ENCODE measurements around the gene UBA52. TPM values are rescaled to one million over a fixed set of nuclear protein-coding genes. Genes with fewer than 3 reads are reported as not detected.

UBA52 gene
- total and polyA plus RNA-seq, 2 of the 13 experiments (the other 11 are each of a cell fraction or from before 2014, with no cell fraction given) = 959 to 1,782 TPM

GRCh38 chr19:18557411-18558201 lies 14.1 kb upstream of the UBA52 start, which contains the start of gene KXD1 (continued):
- TF ChIP-seq YY1 (IDR thresholded peaks at IDR 0.05; ENCODE audit: insufficient read depth, insufficient replicate concordance, low read depth, low read length) (peak; percentile 76), ZNF768 (CRISPR knock-in tag; IDR thresholded peaks at IDR 0.05) (peak; percentile 16; the same call in 1 of the 2 replicates), ZNF543 (CRISPR knock-in tag; IDR thresholded peaks at IDR 0.05) (no peak), HNF4G (IDR thresholded peaks at IDR 0.05; ENCODE audit: borderline replicate concordance, low read depth, low read length) (no peak), HNF4G (CRISPR knock-in tag; IDR thresholded peaks at IDR 0.05; ENCODE audit: borderline replicate concordance, low read depth) (no peak; the same call in 1 of the 2 replicates), NR2F2 (IDR thresholded peaks at IDR 0.05; ENCODE audit: borderline replicate concordance, low read depth) (no peak), ZNF362 (CRISPR knock-in tag; IDR thresholded peaks at IDR 0.05; ENCODE audit: borderline replicate concordance) (no peak), ZUFSP (CRISPR knock-in tag; IDR thresholded peaks at IDR 0.05; ENCODE audit: borderline replicate concordance) (no peak), ZNF205 (CRISPR knock-in tag; IDR thresholded peaks at IDR 0.05) (no peak), ZFAT (CRISPR knock-in tag; conservative IDR thresholded peaks at IDR 0.05) (no peak), ZNF281 (CRISPR knock-in tag; IDR thresholded peaks at IDR 0.05; ENCODE audit: borderline replicate concordance) (no peak), ZNF414 (CRISPR knock-in tag; IDR thresholded peaks at IDR 0.05) (no peak), TAF15 (IDR thresholded peaks at IDR 0.05; ENCODE audit: low read depth, low read length, poor library complexity, severe bottlenecking) (no peak), MTA1 (CRISPR knock-in tag; IDR thresholded peaks at IDR 0.05; ENCODE audit: borderline replicate concordance) (peak; percentile 81; the same call in 1 of the 2 replicates), ZBED4 (CRISPR knock-in tag; IDR thresholded peaks at IDR 0.05; ENCODE audit: borderline replicate concordance) (no peak), GZF1 (CRISPR knock-in tag; IDR thresholded peaks at IDR 0.05) (no peak), JUNB (CRISPR knock-in tag; IDR thresholded peaks at IDR 0.05; ENCODE audit: borderline replicate concordance) (no peak; the same call in 1 of the 2 replicates), ZNF557 (CRISPR knock-in tag; IDR thresholded peaks at IDR 0.05) (no peak)
